ENCODE results near the gene SMAD9. TPM values are rescaled to one million over a fixed set of nuclear protein-coding genes. Genes with fewer than 3 reads are reported as not detected.
"Not testable (repeated sequence)": the region's sequence is repeated elsewhere in the genome, so short reads cannot be mapped to it uniquely, and the experiment has no call there.

Gene SMAD9
- total RNA-seq, 1 experiment from 2014 or later: 1.2 TPM

- H3K4me3 Mint-ChIP-seq (ENCODE audit: unreplicated experiment): no peak overlapping the region
- TF ChIP-seq CTCF (IDR thresholded peaks at IDR 0.05; ENCODE audit: insufficient read depth in 1 of 2, low read depth in 1 of 2, low read length in 1 of 2, severe bottlenecking in 1 of 2, unreplicated experiment in 1 of 2): no peak
- no peaks in the 10 kb centered on the region for H3K27me3 ChIP-seq (replicated peaks; ENCODE audit: control insufficient read depth, insufficient read depth, low read length)
- H3K4me1 ChIP-seq: 0 out of 2 replicates have a peak, but pooled peaks cover 9% of the 10 kb centered on the region
- no TSS peak for BruUV-seq (replicated peaks)
- no peaks in the 10 kb centered on the region; the same call in 1 of the 2 replicates for H3K9me3 ChIP-seq
- no peaks in the 10 kb centered on the region for H3K27me3 Mint-ChIP-seq (ENCODE audit: insufficient read depth, unreplicated experiment)
- H3K4me1 Mint-ChIP-seq (ENCODE audit: low read depth, unreplicated experiment): peaks cover 6% of the 10 kb centered on the region
- H3K36me3 ChIP-seq (ENCODE audit: control insufficient read depth, insufficient read depth, low read length): no peaks in the 10 kb centered on the region
- H3K36me3 Mint-ChIP-seq (ENCODE audit: insufficient read depth, unreplicated experiment): no peaks in the 10 kb centered on the region
- no peak for DNase-seq
- ChIA-PET POLR2A (no interaction called here), CTCF (interaction anchor here (0.5 kb wide), 1 partner anchor 153 kb away, joined by 3 read pairs; no protein-coding TSS in a partner anchor)
- no peaks in the 10 kb centered on the region for H3K9me3 Mint-ChIP-seq (ENCODE audit: unreplicated experiment)
- no peak overlapping the region for H3K27ac Mint-ChIP-seq (ENCODE audit: unreplicated experiment)
- no peak overlapping the region for H3K4me3 ChIP-seq (ENCODE audit: low read depth, low read length)
- intact Hi-C loops (cut with micrococcal nuclease; ENCODE audit: unreplicated experiment): no loop called here
Measured at GRCh38 chr13:36885901-36886300, 34.1 kb downstream of the SMAD9 start.

DNA sequence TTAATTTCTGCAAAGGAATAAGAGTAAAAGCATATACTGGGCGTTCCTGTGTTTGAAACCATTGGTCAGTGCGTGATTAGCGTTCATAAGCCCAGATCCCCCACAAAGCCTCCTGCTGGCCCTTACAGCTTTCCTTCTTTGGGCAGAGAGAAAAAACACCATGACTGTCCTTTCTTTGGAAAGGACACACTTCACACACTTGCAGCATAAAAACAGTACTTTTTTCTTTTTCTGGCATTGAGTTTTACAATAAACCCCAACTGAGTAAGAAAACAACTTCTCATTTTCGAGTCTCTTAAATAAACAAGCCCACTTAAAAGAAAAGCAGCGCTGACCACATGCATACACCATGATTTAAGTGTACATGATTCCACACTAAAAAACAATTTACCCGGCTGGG is 35.8 kb downstream of the SMAD9 start:
- ChIA-PET POLR2A (no interaction called here), CTCF (no interaction called here)
- Histone ChIP-seq H3K4me1 (0 out of 2 replicates have a peak, but pooled peaks cover 9% of the 10 kb centered on the region), H3K27me3 (replicated peaks; ENCODE audit: control insufficient read depth, insufficient read depth, low read length) (no peaks in the 10 kb centered on the region), H3K9me3 (no peaks in the 10 kb centered on the region), H3K36me3 (ENCODE audit: control insufficient read depth, insufficient read depth, low read length) (no peaks in the 10 kb centered on the region), H3K4me3 (ENCODE audit: low read depth, low read length) (no peak overlapping the region)
- no peak overlapping the region for H3K27ac Mint-ChIP-seq (ENCODE audit: unreplicated experiment)
- no peaks in the 10 kb centered on the region for H3K27me3 Mint-ChIP-seq (ENCODE audit: insufficient read depth, unreplicated experiment)
- no peak overlapping the region for H3K4me3 Mint-ChIP-seq (ENCODE audit: unreplicated experiment)
- TF ChIP-seq CTCF (IDR thresholded peaks at IDR 0.05; ENCODE audit: insufficient read depth in 1 of 2, low read depth in 1 of 2, low read length in 1 of 2, severe bottlenecking in 1 of 2, unreplicated experiment in 1 of 2): no peak
- no peak for DNase-seq
- intact Hi-C loops (cut with micrococcal nuclease; ENCODE audit: unreplicated experiment): no loop called here
- no peaks in the 10 kb centered on the region for H3K4me1 Mint-ChIP-seq (ENCODE audit: low read depth, unreplicated experiment)
- H3K9me3 Mint-ChIP-seq (ENCODE audit: unreplicated experiment): no peaks in the 10 kb centered on the region
- BruUV-seq (replicated peaks): no TSS peak
- no peaks in the 10 kb centered on the region for H3K36me3 Mint-ChIP-seq (ENCODE audit: insufficient read depth, unreplicated experiment)

DNA sequence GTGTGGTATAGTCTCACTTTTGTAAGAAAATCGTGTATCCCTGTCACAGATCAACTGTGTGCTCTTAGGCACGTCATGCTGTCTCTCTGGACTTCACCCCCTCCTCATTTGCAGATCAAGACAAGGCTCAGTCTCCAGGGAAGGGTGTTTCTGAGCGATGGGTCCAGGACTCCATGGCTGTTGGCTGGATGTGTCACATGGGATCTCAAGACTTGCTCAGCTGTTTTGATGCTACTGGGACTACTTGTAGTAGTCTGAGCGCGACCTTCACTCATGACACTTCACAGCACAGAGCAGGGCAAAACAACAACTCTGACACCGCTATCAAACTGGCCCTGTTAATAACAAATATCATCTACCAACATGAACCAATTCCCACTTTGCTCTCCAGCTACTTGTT is 36.2 kb downstream of the SMAD9 start:
- ChIA-PET POLR2A (no interaction called here), CTCF (no interaction called here)
- H3K27ac Mint-ChIP-seq (ENCODE audit: unreplicated experiment): no peak overlapping the region
- H3K36me3 Mint-ChIP-seq (ENCODE audit: insufficient read depth, unreplicated experiment): no peaks in the 10 kb centered on the region
- no peaks in the 10 kb centered on the region for H3K27me3 ChIP-seq (replicated peaks; ENCODE audit: control insufficient read depth, insufficient read depth, low read length)
- no peaks in the 10 kb centered on the region for H3K27me3 Mint-ChIP-seq (ENCODE audit: insufficient read depth, unreplicated experiment)
- H3K4me3 ChIP-seq (ENCODE audit: low read depth, low read length): no peak overlapping the region
- no peak for TF ChIP-seq CTCF (IDR thresholded peaks at IDR 0.05; ENCODE audit: insufficient read depth in 1 of 2, low read depth in 1 of 2, low read length in 1 of 2, severe bottlenecking in 1 of 2, unreplicated experiment in 1 of 2)
- intact Hi-C loops (cut with micrococcal nuclease; ENCODE audit: unreplicated experiment): no loop called here
- BruUV-seq (replicated peaks): no TSS peak
- 0 out of 2 replicates have a peak, but pooled peaks cover 9% of the 10 kb centered on the region for H3K4me1 ChIP-seq
- H3K4me3 Mint-ChIP-seq (ENCODE audit: unreplicated experiment): no peak overlapping the region
- no peaks in the 10 kb centered on the region for H3K9me3 Mint-ChIP-seq (ENCODE audit: unreplicated experiment)
- DNase-seq: no peak
- H3K4me1 Mint-ChIP-seq (ENCODE audit: low read depth, unreplicated experiment): no peaks in the 10 kb centered on the region
- no peaks in the 10 kb centered on the region for H3K36me3 ChIP-seq (ENCODE audit: control insufficient read depth, insufficient read depth, low read length)
- H3K9me3 ChIP-seq: no peaks in the 10 kb centered on the region

DNA sequence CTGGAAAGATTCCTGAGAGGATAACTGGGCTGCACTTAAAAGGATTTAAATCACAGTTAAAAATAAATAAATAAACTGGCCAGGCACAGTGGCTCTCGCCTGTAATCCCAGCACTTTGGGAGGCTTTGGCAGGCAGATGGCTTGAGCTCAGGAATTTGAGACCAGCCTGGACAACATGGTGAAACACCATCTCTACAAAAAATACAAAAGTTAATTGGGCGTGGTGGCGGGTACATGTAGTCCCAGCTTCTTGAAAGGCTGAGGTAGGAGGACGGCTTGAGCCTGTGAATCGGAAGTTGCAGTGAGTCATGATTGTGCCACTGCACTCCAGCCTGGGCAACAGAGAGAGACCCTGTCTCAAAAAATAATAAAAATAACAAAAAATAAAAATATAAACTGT is 36.6 kb downstream of the SMAD9 start:
- H3K36me3 ChIP-seq (ENCODE audit: control insufficient read depth, insufficient read depth, low read length); H3K27me3 ChIP-seq (replicated peaks; ENCODE audit: control insufficient read depth, insufficient read depth, low read length); H3K27me3 Mint-ChIP-seq (ENCODE audit: insufficient read depth, unreplicated experiment); H3K4me1 ChIP-seq; BruUV-seq (replicated peaks); H3K27ac Mint-ChIP-seq (ENCODE audit: unreplicated experiment); H3K9me3 Mint-ChIP-seq (ENCODE audit: unreplicated experiment); H3K4me3 ChIP-seq (ENCODE audit: low read depth, low read length); H3K36me3 Mint-ChIP-seq (ENCODE audit: insufficient read depth, unreplicated experiment); H3K4me1 Mint-ChIP-seq (ENCODE audit: low read depth, unreplicated experiment); DNase-seq; H3K9me3 ChIP-seq; H3K4me3 Mint-ChIP-seq (ENCODE audit: unreplicated experiment); POLR2A ChIA-PET; intact Hi-C loops (cut with micrococcal nuclease; ENCODE audit: unreplicated experiment): not testable (repeated sequence)
- CTCF ChIA-PET: interaction anchor here (0.6 kb wide), 1 partner anchor 53 kb away, joined by 3 read pairs; no protein-coding TSS in a partner anchor

Measured in Caco-2 (cell line).